ENCODE measurements around the gene SHC3.

Gene SHC3

DNA sequence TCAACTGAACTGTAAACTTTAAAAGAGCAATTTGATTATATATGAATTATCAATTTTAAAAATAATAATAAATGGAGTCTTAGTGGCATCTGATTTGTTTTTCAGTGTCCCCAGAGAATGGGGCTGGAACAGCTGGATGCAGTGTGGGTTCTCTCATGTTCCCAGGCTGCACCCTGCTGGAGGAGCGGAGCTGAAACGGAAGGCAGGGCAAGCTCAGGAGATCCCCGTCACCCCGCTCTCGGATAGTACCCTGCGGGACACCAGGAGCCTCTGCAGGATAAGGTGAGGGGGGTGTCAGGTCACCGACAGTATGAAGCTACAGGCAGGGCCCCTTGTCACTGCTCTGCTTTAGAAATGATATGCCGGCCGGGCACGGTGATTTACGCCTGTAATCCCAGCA, 130.0 kb downstream of the SHC3 start:
- no peak for DNase-seq

DNA sequence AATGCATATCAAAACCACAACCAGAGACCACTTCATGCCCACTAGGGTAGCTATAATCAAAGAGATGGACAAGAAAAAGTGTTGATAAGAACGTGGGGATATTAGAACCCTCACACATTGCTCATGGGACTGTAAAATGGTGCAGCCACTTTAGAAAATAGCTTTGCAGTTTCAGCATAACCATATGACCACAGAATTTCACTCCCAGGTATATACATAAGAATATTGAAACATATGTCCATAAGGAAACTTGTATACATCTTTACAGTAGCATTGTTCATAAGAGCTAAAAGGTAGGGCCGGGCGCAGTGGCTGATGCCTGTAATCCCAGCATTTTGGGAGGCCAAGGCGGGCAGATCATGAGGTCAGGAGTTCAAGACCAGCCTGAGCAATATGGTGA, 131.0 kb downstream of the SHC3 start:
- DNase-seq: no peak

DNA sequence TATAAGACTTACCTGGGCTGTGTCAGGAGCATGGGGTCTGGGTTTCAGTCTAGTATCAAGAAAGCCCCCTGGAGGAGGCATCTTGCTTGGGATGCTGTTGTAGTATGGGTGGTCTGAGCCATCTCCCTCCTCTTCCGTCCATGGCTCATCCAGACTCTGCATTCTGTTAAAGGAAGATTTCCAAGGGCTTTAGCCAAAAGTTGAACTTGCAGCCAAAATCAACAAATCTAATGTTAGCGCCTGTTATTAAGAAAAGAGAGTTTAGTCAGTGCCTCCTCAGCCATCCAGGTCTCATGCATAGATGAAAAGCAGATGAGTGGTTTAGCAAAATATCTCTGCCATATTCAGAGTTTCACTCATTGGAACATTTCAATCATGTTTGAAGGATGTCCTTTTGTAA, 131.8 kb downstream of the SHC3 start:
- DNase-seq: no peak

DNA sequence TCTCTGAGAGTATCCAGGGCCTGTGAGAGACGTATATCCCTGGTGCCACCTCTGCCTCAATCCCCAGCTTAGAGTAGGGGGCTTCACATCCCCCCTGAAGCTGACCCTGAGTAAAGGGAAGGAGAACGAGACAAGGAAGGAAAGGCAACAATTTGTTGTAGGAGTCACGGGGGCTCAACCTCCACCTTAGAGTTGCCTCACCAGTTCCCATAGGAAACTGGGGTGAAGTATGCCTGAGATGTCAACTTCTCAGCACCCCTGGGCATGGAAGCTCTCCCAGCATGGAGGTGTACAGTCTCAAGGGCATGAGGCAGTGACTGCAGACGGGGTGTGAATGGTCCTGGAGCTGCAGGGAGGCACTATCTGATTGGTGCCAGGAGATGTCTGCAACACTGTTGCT, 133.7 kb downstream of the SHC3 start:
- no peak for DNase-seq

DNA sequence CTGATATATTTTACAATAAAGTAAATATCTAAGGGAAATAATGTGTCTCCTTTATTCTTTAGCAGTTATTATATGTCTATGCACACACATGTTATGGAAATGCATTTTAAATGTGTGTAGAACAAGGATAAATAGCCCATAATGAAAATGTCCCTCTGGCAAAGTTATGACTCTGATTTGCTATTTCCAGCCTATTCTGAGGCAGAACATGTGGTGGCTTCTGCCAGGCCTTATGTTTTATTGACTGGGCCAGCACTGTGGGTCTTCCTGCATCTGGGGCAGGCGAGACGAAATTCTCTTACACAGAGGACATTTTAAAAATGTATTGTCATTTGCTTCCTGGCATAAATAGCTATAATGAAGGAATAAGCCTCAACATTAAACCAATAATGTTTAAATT, 134.5 kb downstream of the SHC3 start:
- no peak for DNase-seq

DNA sequence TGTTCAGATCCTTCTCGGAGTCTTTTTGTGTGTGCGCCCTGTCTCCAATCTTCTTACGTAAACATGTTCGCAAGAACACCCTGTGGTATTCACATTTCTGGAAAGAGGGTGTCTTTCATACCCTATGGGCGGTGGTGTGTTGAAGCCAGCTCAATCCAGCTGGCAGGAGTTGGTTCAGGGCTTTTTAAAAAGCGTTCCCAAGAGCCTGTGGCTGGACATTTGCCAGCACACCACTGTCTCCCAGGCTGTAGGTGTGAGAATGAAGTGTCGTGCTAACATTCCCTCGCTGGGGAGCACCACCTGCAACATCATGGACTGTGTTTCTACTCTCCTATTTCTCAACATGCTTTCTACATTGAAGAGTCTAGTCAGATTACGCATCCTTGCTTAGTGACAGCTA, 135.6 kb downstream of the SHC3 start:
- no peak for DNase-seq

DNA sequence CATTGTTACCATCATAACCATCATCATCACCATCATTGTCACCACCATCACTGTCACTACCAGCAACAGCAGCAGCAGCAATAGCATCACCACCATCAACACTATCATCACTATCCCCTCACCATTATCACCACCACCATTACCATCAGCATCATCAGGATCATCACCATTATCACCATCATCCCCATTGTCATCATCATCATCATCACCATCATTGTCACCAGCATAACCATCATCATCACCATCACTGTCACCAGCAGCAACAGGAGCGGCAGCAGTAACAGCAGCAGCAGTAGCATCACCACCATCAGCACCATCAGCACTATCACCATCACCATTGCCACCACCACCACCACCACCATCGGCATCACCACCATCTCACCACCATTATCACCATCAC, 139.0 kb downstream of the SHC3 start:
- DNase-seq: no peak

DNA sequence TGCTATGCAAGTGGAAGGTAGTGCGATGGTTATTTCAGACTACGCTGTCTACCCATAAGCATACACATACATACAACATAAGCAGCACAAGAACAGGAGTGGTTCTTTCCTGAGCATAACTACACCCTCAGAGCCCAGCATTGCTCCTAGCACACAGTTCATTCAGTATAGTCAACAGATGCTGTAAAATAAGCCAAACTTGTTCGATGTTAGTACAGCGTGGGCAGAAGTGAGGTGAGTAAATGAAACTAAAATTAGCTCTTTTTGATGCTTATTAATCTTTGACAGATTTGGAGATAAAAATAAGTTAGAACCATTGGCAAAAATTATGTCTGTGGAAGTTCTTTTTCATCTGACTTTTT, 139.5 kb downstream of the SHC3 start:
- no peak for DNase-seq

DNA sequence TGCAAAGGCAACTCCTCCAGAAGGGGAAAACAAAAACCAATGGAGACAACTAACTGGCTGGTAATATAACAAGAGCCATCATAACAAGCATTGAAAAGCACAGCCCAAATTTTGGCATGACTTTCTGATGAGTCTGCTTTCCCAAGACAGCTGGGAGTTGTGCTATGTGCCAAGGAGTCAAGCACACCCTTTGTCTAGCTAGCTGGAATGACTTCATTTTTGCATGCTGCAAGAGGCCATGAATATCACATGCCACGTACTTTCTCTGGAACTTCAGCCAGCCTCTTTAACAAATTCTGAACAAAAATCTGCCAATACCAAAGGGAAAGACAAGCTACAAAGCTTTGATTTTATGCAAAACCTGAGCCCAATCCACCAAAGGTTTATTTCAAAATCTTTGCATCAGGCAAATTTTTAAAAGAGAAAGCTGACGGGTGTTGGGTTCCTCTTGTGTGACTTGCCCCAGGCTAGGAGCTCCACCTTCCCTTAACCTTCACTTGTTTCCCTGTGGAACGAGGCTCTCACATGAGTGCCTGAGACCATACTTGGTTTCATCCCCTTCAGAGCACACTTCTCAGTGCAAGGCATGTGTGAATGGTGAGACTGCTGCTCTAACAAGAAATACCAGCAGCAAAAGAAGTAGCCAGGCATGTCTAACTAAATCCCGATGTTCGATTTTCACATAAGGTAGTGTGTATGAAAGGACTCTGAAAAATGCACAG, 140.1 kb downstream of the SHC3 start:
- DNase-seq: no peak

DNA sequence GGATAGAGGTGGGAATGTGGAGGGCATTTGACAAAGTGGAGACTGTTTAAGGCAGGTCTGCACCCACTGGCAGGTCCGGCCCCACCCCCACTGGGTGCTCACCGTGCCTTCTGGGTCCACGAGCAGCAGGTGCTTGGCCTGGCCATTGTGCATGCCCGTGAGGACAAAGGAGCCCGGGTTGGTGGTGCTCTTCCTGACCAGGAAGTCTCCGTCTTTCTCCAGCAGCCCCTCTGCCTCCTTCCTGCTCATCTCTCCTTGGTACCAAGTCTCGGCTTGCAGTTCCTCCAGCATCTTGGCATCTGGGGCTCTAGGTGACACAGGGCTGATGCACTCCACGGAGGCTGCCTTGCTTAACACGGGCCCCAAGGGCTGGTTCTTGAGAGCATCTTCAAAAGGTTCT, 140.7 kb downstream of the SHC3 start:
- DNase-seq: no peak

DNA sequence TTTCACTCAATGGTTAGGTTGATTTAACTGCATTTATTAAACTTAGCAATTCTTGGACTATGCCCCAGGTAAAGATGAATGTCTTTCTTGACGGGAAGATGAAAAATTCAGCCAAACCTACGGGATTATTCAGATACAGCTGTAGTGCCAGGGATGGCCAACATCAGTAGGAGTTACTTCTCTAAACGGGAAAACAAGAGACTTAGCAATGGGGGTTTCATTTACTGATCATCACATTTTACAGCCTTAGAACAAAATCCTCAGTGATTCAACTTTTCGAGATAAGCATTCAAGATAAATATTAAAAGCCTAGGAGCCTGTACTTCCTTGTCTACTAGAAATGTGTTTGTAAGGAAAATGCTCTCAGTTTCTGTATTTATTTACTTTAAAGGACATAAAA, 141.3 kb downstream of the SHC3 start:
- DNase-seq: no peak

DNA sequence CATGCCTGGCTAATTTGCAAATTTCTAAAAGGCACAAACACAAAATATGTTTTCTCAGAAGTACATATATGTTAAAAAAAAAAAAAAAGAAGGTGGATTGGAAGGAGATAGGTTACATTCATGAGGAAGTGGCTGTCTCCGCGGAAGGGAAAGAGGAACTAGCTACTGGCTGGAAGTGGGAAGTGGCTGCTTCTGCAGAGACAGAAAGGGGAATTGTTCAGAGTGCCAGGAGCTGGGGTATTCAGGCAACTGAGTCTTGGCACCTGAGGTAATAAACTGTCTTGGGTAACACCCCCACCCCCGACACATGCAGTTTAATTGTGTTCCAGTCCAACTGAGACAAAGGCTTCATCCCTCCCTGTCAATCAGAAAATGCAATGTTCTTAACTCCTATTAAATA, 141.7 kb downstream of the SHC3 start:
- DNase-seq: no peak

DNA sequence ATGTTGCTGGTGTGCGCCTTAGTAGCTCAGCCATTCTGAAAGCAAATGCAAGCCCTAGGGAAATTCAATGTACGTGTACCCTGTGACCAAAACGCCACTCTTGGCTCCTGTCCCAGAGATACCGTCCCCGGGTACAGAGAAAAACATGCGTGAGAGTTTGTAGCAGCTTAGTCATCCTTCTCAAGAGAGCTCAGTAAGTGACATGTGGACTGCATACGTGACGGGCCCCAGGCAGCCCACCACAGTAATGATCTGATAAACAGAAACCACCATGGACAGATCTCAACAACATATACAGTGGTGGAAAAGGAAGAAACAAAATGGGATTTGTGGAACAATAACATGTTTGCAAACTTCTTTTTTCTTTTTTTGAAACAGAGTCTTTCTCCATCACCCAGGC, 142.2 kb downstream of the SHC3 start:
- DNase-seq: no peak

DNA sequence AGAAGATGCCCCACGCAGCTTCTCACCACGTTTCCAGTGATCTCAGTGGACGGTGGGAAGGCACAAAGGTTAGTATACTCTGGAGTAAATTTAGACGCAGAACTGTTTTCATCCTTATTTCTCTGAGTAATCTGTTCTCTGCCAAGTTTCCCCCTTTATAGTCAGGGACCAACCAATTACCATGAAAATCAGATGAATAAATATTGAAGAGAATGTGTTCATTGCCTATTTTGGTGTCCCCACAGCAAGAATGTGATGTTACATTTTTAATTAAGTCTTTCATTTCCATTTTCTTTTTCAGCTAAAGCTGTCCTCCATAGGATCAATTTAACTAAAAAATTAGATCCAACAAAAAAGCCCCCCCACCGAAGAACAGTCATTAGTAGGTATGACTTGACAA, 146.0 kb downstream of the SHC3 start:
- DNase-seq: no peak

DNA sequence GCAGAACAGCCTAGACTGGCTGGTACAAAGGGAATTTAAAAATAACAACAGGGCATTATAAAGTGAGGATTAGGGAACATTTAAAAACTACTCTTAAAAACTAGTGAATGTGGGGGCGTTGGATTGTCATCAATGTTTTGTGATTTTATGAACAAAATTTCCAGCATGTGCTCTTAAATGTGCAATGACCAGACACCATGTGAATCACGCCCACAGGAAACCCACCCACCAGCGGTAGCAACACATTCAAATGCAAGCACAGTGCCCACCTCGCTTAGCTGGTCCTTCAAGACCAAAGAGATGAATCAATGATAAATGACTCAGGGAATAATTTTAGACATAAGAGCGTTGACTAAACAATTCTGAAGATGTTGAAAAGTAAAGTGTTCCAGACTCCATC, 146.4 kb downstream of the SHC3 start:
- no peak for DNase-seq

DNA sequence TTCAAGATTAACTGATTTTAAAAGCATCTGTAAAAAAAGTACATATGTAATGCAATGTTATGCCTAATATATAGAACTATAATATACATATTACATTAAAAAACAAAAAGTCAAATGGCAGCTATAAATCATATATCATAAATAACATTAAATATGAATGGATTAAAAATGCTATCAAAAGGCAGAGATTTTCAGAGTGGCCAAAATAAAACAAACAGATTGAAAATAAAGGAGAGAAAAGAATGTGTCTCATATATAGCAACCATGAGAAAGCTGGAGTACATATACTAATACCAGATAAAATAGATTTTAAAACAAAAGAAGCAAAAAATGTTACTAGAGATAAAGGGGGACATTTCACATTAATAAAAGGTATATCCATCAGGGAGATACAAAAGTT, 148.8 kb downstream of the SHC3 start:
- DNase-seq: no peak

DNA sequence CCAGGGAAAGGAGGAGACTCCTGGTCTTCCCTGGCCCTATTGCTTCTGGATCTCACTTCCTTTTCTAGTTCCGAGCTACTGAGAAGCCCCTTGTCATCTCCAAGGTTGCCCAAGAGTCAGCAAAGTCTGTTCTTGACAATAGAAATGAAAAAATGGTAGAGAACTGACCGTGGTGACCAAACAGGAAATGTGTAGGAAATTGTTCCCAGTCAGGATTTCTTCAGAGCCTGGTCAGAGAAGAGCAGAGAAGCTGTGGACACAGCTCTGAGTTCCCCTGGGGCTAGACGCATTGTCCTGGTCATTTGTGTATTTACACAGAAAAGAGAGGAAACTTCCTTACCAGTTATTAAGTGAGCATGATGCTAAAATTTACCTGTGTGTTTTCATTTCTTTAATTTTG, 151.7 kb downstream of the SHC3 start:
- DNase-seq: no peak

DNA sequence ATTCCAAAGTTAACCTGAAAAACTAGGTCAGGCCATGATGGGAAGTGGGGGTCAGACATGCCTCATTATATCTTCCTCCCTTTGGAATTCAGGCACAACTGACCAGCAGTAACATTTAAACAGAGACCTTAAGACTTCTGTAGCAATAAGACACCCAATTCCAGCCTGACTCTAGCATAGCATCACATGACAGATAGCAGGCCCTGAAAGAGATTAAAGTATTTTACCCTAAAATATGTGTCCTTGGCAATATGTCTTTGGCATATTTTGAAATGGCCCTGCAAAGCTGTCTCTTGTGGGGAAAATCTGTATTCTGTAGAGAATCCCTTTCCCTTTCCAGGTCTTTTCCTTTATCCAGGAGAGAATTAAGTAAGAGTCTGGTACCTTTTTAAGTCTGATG, 153.1 kb downstream of the SHC3 start:
- no peak for DNase-seq

DNA sequence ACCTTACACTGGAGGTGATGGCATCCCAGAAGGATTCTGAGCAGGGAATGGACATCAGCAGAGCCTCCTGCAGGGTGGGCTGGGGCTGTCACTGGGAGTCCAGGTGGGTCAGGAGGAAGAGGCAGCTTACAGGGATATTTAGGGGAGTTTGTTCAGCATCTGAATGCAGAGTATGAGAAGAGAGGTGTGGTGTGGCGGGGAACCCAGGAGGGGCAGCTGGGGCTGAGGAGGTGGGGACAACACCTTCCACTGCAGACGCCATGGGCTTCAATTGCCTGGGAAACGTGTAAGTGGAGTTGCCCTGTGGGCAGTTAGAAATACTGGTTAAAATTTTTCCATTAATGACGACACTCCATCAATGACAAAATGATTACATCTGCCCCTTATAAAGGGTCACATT, 153.9 kb downstream of the SHC3 start:
- DNase-seq: no peak

DNA sequence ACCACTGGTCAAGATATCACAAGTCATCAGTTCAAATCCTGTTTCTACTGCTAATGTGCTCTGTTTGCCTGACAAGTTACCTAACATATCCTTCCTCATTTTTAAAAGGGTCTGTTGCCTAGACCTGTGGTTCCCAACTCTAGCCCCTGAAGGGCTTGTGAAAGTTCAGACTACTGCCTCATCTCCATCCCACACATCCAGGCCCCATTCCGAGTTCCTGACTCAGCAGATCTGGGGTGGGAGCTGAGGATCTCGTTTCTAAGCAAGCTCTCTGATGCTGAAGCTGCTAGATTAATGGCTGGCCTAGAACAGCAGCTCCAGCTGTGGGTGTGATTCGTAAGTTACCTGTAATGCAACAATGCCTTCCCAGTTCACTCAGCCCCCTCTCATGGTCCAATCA, 154.9 kb downstream of the SHC3 start:
- no peak for DNase-seq

DNA sequence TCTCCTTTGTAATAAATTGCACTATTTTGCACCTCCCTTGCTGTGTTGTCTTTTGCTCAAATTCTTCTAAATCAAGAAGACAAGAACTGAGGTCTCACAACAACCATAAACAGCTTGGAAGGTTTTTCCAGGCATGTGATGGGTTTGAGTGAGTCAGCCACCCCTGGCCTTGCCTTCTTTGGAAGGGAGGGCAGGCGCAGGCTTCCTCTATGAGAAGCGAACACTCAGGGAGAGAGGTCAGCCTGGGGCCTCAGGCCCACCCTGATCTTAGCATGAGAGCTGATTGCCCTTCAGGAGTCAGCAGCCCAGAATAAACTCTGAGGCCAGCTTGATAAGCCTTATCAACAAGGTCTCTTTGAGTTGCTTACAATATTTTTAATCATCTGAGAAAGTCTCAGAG, 155.7 kb downstream of the SHC3 start:
- DNase-seq: no peak

DNA sequence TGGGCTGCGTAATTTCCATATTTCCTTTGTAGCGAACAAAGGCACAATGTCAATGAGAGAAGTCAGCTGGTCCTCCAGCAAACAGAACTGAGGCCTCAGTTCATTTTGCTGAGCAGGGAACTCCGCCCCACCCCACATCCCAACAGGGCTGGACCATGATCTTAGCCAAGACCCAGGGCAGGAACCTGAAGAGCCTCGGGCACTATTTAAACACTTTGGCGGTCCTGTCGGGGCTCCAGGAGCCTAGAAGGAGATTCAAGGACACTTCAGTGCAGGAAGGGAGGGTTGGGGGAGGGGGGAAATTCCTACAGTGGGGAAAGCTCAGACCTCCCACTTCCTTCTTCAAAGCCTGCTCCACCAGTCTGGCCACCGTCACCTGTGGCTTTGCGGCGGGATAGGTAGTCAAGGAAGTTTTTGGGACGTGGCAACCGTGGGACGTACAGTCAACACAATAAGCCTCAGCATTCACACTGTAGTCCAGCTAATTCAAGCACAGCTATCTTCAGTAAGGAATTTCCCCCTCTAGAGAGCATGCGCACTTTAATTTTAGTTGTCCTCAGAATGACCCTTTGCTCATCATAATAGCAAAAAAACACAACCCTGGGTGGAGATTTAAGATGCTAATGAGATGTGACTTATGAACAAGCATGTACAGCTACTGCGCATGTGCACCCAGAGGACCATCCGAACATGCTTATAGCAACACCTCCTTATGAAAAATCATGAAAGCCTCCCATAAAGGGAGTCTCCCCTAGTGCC, 156.4 kb downstream of the SHC3 start:
- no peak for DNase-seq

DNA sequence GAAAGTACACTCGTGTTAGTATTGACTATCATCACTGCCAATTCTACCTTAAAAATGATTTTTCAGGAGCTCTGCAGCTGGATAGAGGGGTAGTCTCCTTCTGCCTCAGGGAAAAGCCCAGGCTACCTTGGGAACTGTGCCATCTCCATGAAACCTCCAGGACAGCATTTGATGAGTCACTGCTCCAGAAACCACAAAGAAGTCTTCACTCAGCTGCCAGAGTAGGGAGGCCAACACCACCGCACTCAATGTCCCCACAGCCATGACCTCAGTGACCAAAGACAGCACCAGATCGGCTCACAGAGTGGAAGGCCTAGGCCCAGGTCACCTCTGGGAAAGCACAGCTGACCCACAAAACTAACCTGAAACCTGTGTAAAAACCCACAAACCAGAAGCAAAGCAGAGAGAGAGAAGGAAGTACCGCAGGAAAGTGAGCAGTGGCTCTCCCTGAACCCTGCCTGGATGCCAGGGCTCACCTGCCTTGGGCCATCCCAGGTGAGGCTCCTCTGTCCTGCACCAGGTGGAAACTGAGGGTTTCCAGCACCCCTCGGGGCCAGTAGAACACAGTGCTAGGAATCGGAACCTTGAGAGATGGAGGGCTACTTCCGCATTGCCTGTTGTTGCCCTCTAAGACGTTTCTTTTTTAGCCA, 157.3 kb downstream of the SHC3 start:
- no peak for DNase-seq

DNA sequence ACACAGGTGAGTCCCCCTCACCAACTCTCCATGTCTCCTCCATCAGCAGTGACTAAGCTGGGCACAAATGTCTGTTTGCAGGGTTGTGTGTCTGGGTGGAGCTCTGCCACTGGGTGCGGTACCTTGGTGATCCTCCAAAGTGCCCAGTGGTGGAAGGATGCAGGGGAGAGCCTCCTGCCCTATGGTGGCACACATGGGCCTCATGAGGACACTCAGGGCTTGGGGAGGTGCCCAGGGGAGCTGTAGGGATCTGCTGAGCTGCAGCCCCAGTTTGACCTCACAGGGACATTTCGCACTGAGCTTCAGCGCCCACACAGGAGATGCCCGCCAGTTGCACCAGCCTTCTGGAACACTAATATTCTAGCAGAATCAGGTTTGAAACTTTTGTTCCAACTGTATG, 157.9 kb downstream of the SHC3 start:
- DNase-seq: no peak

DNA sequence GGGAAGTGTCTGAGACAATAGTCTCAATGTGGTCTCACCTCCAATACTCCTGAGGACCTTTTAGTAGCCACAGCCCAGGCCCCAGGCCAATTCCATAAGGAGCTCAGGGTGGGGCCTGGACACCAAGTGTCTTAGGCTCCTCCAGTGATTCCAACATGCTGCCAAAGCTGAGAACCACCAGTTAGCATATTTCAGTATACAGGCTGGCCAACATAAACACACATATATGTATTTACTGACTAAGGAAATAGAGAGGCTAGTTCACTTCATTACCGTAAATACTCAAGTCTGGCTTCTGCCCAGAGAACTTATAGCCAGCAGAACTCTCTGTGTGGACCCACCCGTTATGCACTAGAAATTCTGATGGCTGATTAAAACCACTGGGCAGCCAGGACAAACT, 163.3 kb downstream of the SHC3 start:
- no peak for DNase-seq

All from activated CD8-positive, alpha-beta memory T cell treated with anti-CD3 and anti-CD28 coated beads, Interleukin-2, amount 50 U/mL, for 4 hours (primary cell).